DMS153 treated with DMSO at 0.1 percent for 48 hours (cell line): Measurements from ENCODE around the gene ARHGAP24.

Source experiments
- DNase-seq: peaks from one replicate; lab custom pipeline; 2025; ENCODE audit not compliant: unreplicated experiment; lab: John Stamatoyannopoulos, UW

ARHGAP24 gene

GRCh38 chr4:85733798-85734197 lies 258.8 kb downstream of the ARHGAP24 start:
- no peak for DNase-seq

GRCh38 chr4:85734424-85734831 lies 259.5 kb downstream of the ARHGAP24 start:
- DNase-seq: no peak

GRCh38 chr4:85736571-85736970 lies 261.6 kb downstream of the ARHGAP24 start:
- no peak for DNase-seq

DNA sequence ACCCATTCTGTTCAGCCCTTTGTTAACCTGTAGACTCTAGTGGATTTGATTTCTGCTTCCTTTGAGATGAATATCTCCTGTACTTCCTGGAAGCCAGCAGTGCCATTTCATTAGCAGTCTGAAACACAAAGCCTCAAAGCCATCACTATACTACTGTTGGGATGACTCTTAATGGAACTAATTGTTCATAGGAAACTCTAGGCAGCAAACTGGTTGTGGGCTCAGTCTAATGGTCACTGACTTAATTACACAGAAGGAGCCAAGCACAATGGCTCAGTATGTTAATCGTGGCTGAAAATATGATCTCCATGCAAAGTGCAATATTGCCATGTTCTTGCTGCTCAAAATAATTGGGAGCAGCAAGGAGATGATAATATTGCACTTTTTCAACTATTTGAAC lies 262.3 kb downstream of the ARHGAP24 start:
- peak; percentile 14 for DNase-seq

DNA sequence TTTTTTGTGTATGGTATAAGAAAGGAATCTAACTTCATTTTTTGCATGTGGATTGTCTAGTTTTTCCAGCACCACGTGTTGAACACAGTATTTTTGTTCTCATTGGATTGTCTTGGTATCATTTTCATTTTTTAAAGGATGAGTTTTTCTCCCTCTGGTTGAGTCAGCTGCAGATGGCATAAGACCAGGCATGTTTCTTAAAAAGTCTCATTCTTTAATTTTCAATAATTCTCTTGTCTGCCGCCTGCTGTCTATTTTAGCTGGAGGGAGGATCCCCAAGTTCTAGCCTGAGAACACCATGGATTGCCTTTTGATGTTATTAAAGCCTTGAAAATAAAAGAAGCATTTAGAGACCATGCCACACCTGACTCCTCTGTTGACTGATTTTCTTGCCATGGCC lies 263.8 kb downstream of the ARHGAP24 start:
- no peak for DNase-seq

GRCh38 chr4:85740431-85740861 lies 265.5 kb downstream of the ARHGAP24 start:
- DNase-seq: no peak

DNA sequence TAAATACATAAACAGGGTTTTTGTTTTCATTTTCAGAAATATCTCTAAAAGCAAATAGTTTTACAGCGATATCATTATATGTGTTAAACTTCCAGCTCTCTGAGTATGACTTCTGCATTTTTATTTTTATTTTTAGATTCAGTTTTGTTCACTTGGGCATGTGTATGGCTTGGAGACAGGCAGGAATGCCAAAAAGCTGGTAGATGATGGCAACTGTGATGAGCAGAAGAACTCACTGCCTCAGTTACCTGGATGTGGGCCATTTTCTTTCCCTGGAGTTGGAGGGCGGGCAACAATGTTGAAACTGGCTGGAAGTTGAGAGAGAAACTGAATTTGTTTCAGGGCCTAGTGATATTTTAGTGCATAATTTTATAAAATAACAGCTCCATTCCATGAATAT lies 266.4 kb downstream of the ARHGAP24 start:
- no peak for DNase-seq

GRCh38 chr4:85741921-85742591 lies 267.1 kb downstream of the ARHGAP24 start:
- DNase-seq: peak; percentile 42

DNA sequence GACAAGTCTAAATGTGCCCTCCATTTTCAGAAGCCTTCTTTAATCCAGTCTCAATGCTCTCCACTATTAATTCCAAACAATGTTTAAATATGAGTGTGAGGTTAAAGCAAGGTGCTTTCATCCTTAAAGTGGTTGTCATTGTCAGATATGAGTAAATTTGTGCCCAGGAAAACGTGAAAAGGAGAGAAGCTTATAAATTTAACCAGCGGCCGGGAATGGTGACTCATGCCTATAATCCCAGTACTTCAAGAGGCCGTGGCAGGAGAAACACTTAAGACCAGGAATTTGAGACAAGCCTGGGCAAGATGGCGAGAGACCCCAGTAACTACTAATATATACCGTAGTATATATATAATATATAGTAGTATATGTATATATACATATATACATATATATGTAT lies 270.0 kb downstream of the ARHGAP24 start:
- peak; percentile 34 for DNase-seq

DNA sequence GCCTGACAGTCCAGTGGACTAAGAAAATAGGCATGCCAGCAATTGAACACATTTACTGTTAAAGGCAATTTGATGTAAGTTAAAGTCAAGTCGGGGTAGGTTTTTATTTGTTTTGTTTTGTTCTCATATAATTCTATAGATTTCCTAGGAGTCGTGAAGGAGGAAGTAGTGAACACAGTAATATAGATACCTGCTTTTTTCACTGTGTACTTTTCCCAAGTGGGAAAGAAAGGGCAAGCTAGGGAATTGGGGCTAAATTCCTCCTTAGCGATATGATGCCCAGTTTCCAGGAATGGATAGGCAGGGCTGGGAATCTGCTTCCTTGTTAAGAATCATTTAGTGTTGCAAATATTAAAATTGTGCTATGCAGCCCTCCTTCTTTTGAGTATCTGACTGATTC lies 271.0 kb downstream of the ARHGAP24 start:
- no peak for DNase-seq

- peak; percentile 90 for DNase-seq
Observed at GRCh38 chr4:85747882-85748491, 273.0 kb downstream of the ARHGAP24 start.

- no peak for DNase-seq
Observed at GRCh38 chr4:85748654-85749053, 273.7 kb downstream of the ARHGAP24 start.

- no peak for DNase-seq
Observed at GRCh38 chr4:85751866-85752265, 276.9 kb downstream of the ARHGAP24 start.

GRCh38 chr4:85755285-85755684 lies 280.3 kb downstream of the ARHGAP24 start:
- DNase-seq: no peak

- no peak for DNase-seq
Observed at GRCh38 chr4:85756938-85757337, 282.0 kb downstream of the ARHGAP24 start.

DNA sequence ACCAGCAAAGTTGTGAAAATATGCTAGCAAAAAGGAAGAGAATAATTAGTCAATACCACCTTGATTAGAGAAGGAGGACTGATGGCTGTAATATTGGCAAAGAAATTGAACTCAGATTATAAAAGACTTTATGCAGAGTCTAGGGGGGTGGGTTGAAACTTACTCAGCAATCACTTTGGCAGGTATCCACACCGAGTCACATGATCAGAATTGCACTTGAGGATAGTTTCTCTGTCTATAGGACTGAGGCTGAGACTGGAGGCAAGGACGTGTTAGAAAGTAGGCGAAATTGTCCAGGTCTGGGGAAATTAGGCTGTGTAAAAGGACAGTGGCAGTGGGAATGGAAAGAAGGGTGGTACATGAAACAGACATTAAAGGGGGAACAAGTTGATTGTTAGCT lies 284.4 kb downstream of the ARHGAP24 start:
- DNase-seq: no peak

DNA sequence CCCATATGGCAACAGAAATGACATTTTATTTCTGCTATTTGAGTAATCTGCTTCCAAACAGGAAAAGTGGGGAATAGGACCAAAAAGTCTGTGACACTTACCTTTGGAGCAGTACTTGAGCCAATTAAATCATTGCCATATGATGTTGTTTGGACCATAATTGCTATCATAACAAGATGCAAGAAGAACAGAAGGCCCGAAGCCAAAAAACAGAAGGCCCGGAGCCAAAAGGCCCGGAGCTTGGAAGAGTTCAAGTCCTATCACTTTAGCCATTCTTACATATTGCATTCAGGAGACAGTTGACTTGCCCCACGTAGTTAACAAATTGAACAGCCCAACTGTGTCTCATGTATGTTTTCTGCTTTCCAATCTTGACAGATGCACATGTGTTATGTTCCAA lies 285.6 kb downstream of the ARHGAP24 start:
- no peak for DNase-seq

DNA sequence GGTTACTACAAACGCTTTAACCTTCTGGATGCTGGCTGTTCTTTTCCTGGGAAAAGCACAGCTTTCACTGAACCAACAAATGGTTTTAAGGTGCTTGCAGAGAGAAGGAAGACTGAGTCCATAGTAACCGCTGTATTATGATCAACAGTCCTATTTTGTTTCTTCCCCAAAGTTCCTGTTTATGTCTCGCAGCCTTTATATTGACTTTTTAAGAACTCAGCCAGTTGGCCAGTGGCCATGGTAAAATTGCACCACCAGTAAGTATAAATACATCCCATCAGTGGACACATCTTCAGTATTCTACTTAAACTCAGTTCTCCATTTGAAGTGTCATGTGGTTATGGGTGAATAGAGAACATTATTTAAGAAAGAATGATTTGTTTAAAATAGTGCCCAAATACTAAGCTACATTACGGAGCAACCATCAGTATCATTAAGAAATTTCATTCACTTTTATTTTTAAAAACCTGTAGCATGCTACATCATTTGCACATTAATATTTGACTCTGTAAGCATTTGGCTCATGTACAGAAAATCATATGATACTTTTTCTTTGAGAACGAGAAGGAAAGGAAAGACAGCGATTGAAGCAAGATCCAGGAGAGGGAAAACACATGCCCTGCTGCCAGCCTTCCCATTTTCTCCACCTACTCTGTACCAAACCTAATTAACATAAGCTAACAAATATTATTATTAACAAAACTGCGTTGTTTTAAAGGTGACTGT lies 287.0 kb downstream of the ARHGAP24 start:
- DNase-seq: no peak

DNA sequence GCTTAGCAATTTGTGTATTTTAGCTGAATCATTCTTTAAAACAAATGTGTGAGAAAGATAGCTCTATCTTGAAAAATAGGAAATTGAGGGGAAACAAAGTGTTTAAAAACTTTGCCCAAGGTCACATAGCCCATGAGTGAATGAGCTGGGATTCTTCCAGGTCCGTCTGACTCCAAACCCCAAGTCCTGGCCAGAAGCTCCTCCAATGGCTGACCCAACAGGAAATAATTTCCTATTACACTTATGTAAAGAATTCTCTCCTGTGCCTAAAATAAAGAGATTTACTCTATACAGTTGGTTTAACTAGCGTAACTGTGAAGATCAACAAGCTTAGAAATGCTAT lies 287.6 kb downstream of the ARHGAP24 start:
- no peak for DNase-seq

- no peak for DNase-seq
Observed at GRCh38 chr4:85763202-85763601, 288.3 kb downstream of the ARHGAP24 start.

DNA sequence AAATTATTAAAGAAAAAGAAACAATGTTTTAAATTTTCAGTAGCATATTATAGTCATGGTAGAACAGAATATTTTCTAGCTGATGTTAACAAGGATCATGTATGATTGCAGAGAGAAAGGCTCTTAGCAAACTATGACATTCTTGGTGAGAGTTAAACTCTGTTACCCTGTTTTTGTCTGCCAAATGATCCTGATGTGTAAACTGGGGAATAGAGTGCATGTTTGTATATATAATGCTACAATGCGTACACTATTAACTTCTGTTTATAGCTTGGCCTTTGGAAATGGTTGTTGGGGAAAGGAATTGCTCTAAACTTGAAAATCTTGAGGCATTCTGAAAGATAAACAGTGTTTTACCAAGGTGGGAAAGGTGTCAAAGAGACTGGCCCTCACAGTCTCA lies 292.7 kb downstream of the ARHGAP24 start:
- DNase-seq: no peak

DNA sequence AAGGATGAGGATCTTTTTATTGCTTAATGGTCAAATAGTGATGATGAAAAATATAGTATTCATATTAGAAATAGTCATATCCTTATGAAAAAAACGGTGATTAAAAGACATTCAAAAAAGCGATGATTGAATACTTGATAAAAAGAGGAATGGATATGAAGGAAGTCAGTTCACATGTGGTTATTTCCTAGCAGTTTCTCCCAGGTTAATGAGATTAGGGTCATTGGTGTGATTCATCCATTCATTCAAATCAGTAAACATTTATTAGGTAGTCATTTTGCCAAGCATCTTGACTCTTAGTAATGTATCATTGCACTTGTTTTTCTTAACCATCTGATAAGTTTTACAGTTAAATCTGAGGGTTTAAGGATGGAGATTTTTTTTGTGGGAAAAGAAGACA lies 294.1 kb downstream of the ARHGAP24 start:
- no peak for DNase-seq
